HUES48 (cell line): ENCODE results near the gene RUNX1.
A peak's percentile ranks its signal among the peaks of the same experiment; 100 is the strongest.

Source experiments
- H3K27ac ChIP-seq: one replicate; pipeline ENCODE4 v1.7.0; 2013; ENCODE audit warnings: low read depth, low read length, inconsistent platforms
- H3K27me3 ChIP-seq: 2 replicates; pipeline ENCODE4 v1.6.1; 2013; ENCODE audit warnings: mild to moderate bottlenecking, low read length; ENCODE audit not compliant: control insufficient read depth, insufficient read depth
- H3K36me3 ChIP-seq: 2 replicates; pipeline ENCODE4 v1.6.1; 2013; ENCODE audit warnings: low read length; ENCODE audit not compliant: control insufficient read depth, insufficient read depth
- H3K4me1 ChIP-seq: 2 replicates; pipeline ENCODE4 v1.6.1; 2013; ENCODE audit warnings: mild to moderate bottlenecking, low read length; ENCODE audit not compliant: control insufficient read depth, insufficient read depth
- H3K4me3 ChIP-seq: 2 replicates; pipeline ENCODE4 v1.5.1; 2013; ENCODE audit warnings: mild to moderate bottlenecking, low read depth, low read length
- H3K9ac ChIP-seq: 2 replicates; pipeline ENCODE4 v1.6.1; 2013; ENCODE audit warnings: mild to moderate bottlenecking, low read depth, low read length, moderate library complexity
- H3K9me3 ChIP-seq: 2 replicates; pipeline ENCODE4 v1.6.1; 2013; ENCODE audit warnings: low read length; ENCODE audit not compliant: control insufficient read depth, insufficient read depth

RUNX1 gene

DNA sequence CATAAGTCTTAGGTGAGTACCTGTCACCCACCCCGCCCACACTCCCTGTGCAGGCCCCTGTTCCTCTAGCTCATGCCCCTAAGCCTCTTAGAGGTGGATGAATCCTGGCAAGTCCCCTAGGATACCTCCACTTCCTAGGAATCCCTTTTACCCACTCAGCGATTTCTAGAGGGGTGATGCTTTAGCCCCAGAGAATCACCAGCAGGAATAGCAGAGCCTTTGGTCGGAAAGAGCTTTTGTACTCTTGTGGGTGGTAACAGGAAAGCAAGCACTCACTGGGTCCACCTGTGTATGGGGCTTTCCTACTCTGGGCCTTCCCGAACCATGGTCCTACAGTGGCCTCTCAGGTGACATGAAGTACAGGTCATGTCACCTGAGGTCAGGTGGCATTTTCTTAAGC, 207.9 kb downstream of the RUNX1 start:
- H3K27ac ChIP-seq: no peak overlapping the region
- H3K9me3 ChIP-seq: no peaks in the 10 kb centered on the region

DNA sequence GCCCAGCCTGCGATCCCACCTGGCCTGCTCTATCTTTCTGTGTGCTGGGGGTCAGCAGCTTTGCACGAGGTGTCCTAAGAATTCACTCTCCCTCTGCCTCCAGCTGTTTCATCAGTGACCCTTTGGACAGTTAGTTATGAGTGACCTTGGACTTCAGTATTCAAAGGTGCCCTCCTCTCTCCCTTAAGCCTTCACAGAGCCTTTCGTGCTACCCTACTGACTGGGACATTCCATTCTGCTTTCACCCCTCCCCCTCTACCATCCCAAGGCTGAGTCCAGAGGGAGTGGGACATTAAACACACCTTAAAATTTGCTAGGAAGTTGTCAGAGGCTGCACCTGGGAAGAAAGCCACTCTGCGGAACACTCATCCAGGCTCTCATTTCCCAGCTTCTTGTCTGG, 208.4 kb downstream of the RUNX1 start:
- no peaks in the 10 kb centered on the region for H3K36me3 ChIP-seq
- H3K27ac ChIP-seq: no peak overlapping the region
- H3K9me3 ChIP-seq: no peaks in the 10 kb centered on the region
- H3K4me1 ChIP-seq: peaks cover 34% of the 10 kb centered on the region
- H3K4me3 ChIP-seq: no peak overlapping the region
- no peaks in the 10 kb centered on the region for H3K27me3 ChIP-seq
- H3K9ac ChIP-seq: no peak overlapping the region

More for the DNA sequence above, 207.9 kb downstream of the RUNX1 start:
- H3K4me1 ChIP-seq: peaks cover 34% of the 10 kb centered on the region
- H3K4me3 ChIP-seq: no peak overlapping the region
- H3K9ac ChIP-seq: no peak overlapping the region
- no peaks in the 10 kb centered on the region for H3K36me3 ChIP-seq
- H3K27me3 ChIP-seq: no peaks in the 10 kb centered on the region

DNA sequence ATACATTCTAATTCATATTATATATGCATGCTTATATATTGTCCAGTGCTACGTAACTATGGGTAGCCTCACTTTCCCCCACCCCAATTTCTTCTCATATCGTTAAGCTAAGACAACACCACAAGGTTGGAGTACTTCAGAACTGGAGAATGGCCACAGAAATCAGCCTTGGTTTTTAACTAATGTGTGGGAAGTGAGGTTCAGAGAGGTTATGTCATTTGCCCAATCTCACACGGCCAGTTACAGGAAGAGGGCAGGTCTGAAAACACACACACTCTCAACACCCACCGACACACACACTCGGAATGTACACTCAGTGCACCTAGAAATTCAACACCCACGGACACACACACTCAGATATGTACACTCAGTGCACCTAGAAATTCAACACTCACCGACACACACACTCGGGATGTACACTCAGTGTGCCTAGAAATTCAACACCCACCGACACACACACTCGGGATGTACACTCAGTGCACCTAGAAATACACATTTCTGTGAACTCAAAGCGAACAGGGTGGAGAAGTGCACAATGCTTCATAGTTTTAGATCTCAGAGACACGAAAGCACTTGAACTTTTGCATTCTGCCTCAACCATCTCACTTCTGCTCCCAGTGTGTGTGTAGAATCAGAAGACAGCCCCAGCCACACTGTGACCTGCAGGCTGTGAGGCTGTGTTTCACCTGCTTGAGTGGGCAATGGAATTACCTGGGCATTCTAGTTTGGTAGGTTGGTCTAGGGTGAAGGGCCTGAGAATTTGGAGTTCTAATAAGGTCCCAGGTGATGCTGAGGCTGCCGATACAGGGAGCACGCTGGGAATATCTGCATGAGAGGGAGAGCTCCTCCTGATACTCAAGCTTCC, 209.9 kb downstream of the RUNX1 start:
- no peaks in the 10 kb centered on the region for H3K9me3 ChIP-seq
- no peaks in the 10 kb centered on the region for H3K36me3 ChIP-seq
- peaks cover 32% of the 10 kb centered on the region for H3K4me1 ChIP-seq
- H3K27me3 ChIP-seq: no peaks in the 10 kb centered on the region
- H3K4me3 ChIP-seq: no peak overlapping the region
- no peak overlapping the region for H3K27ac ChIP-seq
- H3K9ac ChIP-seq: no peak overlapping the region

DNA sequence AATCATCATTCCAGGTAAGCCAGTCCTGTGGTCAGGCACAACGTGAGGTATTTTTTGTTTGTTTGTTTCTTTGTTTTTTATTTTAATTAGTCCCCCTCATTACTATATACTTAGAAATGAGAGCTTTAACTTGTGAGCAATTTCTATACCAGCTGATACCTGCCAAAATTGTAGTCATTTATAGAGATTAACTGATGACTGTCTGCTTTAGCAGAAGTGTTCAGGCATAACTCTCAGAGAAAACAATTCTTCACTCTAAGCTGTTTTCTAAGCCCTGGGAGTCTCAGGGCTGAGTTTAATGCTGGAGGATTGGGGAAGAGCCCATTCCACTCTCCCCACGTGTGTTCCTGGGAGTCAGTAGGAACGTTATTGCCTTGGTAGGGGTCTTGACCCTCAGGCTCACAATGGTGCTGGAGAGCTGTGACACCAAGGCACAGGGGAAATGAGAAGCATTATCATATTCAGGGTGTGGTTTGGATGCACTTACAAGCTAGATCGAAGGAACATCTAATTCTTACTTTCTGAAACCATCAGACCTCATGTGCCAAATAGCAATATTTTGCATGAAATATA, 212.1 kb downstream of the RUNX1 start:
- no peak overlapping the region for H3K27ac ChIP-seq
- no peaks in the 10 kb centered on the region for H3K27me3 ChIP-seq
- no peak overlapping the region for H3K4me3 ChIP-seq
- peaks cover 26% of the 10 kb centered on the region for H3K4me1 ChIP-seq
- no peaks in the 10 kb centered on the region for H3K9me3 ChIP-seq
- H3K9ac ChIP-seq: no peak overlapping the region
- no peaks in the 10 kb centered on the region for H3K36me3 ChIP-seq

- H3K9ac ChIP-seq: no peak overlapping the region
- H3K36me3 ChIP-seq: no peaks in the 10 kb centered on the region
- H3K27ac ChIP-seq: peak overlapping the region; percentile 75
- no peaks in the 10 kb centered on the region for H3K27me3 ChIP-seq
- no peak overlapping the region for H3K4me3 ChIP-seq
- no peaks in the 10 kb centered on the region for H3K9me3 ChIP-seq
- peaks cover 26% of the 10 kb centered on the region for H3K4me1 ChIP-seq
Observed at GRCh38 chr21:34836103-34836932, 212.8 kb downstream of the RUNX1 start.

DNA sequence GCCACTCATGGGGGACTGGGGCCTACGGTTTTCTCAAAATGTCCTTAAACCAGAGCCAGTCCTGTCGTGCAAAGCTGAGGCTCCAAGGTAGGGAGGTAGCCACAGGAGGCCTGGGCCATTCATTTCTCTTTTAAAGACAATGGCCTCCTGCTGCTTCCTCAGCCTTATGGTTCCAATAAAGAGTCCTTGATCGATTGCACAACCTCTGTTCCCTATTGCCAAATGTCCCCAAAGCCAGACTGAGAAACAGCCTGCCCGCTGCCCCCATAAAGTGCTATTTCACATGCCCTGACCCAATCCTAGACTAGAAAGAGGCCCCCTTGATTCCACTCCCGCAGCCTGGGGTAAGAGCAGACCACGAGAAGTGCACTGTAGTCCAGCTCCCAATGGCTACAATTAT, 213.6 kb downstream of the RUNX1 start:
- no peaks in the 10 kb centered on the region for H3K27me3 ChIP-seq
- H3K36me3 ChIP-seq: no peaks in the 10 kb centered on the region
- H3K9ac ChIP-seq: no peak overlapping the region
- peak overlapping the region; percentile 75 for H3K27ac ChIP-seq
- H3K4me1 ChIP-seq: peaks cover 24% of the 10 kb centered on the region
- H3K9me3 ChIP-seq: no peaks in the 10 kb centered on the region
- H3K4me3 ChIP-seq: no peak overlapping the region

- Histone ChIP-seq H3K9ac (no peak overlapping the region), H3K4me1 (peaks cover 24% of the 10 kb centered on the region), H3K27ac (peak overlapping the region; percentile 35), H3K36me3 (no peaks in the 10 kb centered on the region), H3K4me3 (no peak overlapping the region), H3K9me3 (no peaks in the 10 kb centered on the region), H3K27me3 (no peaks in the 10 kb centered on the region)
Observed at GRCh38 chr21:34834852-34835501, 214.1 kb downstream of the RUNX1 start.

DNA sequence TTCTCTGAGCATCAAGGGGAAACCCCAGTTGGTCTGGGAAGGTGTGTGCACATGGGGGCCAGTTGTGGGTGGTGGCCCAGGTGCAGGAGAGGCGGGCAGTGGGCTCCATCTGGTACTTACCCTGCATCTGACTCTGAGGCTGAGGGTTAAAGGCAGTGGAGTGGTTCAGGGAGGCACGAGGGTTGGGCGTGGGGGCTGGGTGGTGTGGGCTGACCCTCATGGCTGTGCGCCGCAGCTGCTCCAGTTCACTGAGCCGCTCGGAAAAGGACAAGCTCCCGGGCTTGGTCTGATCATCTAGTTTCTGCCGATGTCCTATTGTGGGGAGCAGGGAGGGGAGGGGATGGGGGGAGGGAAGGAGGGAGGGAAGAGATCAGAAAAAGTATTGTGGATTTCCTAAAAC, 214.8 kb downstream of the RUNX1 start:
- Histone ChIP-seq H3K27ac (no peak overlapping the region), H3K4me3 (no peak overlapping the region), H3K36me3 (no peaks in the 10 kb centered on the region), H3K27me3 (no peaks in the 10 kb centered on the region), H3K9ac (no peak overlapping the region), H3K4me1 (peaks cover 24% of the 10 kb centered on the region), H3K9me3 (no peaks in the 10 kb centered on the region)

GRCh38 chr21:34833465-34833864, 215.6 kb downstream of the RUNX1 start:
- no peaks in the 10 kb centered on the region for H3K36me3 ChIP-seq

DNA sequence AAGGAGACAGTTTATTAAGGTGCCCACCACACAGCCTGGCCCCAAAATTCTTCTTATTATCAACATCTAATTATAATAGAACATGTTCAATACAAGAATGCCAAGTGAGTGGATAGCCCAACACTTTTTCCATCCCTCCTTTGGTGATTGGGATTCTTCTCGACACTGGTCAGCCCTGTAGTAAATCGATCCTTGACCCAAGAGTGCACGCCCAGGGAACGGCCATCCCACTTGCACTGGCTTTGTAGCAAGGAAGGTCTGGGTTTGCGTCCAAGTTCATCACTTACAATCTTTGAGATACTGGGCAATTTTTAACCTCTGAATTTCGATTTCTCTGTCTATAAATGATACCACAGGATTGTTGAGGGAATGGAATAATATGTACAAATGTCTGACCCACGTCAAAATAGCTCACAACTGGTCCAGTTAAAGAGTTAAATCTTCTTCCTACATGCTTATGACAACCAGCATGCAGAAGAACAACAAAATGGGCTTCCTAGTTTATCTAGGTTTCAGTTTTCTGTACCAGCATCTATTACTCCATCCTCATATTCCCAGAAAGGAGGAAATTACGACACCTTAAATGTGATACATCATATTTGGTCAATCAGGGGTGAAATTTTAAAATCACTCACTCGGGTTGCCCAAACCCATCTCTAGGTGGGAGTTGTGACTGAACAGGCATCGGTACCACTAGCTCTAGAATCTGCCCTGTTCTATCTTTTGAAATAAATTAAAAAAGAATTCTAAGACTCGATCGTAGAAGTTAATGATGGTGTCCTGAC, 218.5 kb downstream of the RUNX1 start:
- H3K9me3 ChIP-seq: 0 out of 2 replicates have a peak, but pooled peaks cover 4% of the 10 kb centered on the region
- no peaks in the 10 kb centered on the region for H3K36me3 ChIP-seq

More at GRCh38 chr21:34833465-34833864, 215.6 kb downstream of the RUNX1 start:
- H3K9me3 ChIP-seq: no peaks in the 10 kb centered on the region
- no peaks in the 10 kb centered on the region for H3K27me3 ChIP-seq
- no peak overlapping the region for H3K9ac ChIP-seq
- no peak overlapping the region for H3K4me3 ChIP-seq
- H3K27ac ChIP-seq: no peak overlapping the region
- peaks cover 24% of the 10 kb centered on the region for H3K4me1 ChIP-seq

More for the DNA sequence above, 218.5 kb downstream of the RUNX1 start:
- H3K9ac ChIP-seq: no peak overlapping the region
- H3K27ac ChIP-seq: no peak overlapping the region
- peaks cover 11% of the 10 kb centered on the region for H3K4me1 ChIP-seq
- H3K4me3 ChIP-seq: no peak overlapping the region
- no peaks in the 10 kb centered on the region for H3K27me3 ChIP-seq
